BJ (cell line): ENCODE data around the gene VAV2. TPM values are rescaled to one million over a fixed set of nuclear protein-coding genes. Genes with fewer than 3 reads are reported as not detected.

Experiments
- CTCF ChIA-PET: fragments of 350-600 bp; formaldehyde crosslinking; extraction: SDS; loops from one replicate; lab custom pipeline; 2021; ENCODE audit warnings: antibody characterized with exemption, inconsistent platforms; lab: Yijun Ruan, JAX
- POLR2A ChIA-PET: fragments of 300-600 bp; sonication (Branson Sonifier 250); formaldehyde crosslinking; extraction: SDS; loops from one replicate; lab custom pipeline; 2021; ENCODE audit warnings: antibody characterized with exemption; lab: Charles Lee
- DNase-seq: peaks from one replicate; pipeline ENCODE4 v3.0.0-alpha.2; 2011; ENCODE audit warnings: low read depth
- H3K27me3 ChIP-seq: 2 replicates; pipeline ENCODE4 v1.6.0; 2011; ENCODE audit warnings: low read length; ENCODE audit not compliant: control insufficient read depth, insufficient read depth
- H3K36me3 ChIP-seq: 2 replicates; pipeline ENCODE4 v1.5.1; 2011; ENCODE audit warnings: low read length; ENCODE audit not compliant: control insufficient read depth, insufficient read depth
- H3K4me3 ChIP-seq: 2 replicates; pipeline ENCODE4 v1.5.1; 2011; ENCODE audit warnings: low read depth, mild to moderate bottlenecking, control low read depth, low read length
- polyA plus RNA-seq: library from polyadenylated mRNA; depleted of rRNA; stranded (reverse); fragments of >200 nt; gene quantifications from 2 replicates; pipeline ENCODE4 v1.2.3, GENCODE V29; 2011
- TF ChIP-seq, protein P1 (sequence below): IDR thresholded peaks from 2 replicates; pipeline ENCODE4 v1.5.1; 2011; ENCODE audit warnings: low read depth, mild to moderate bottlenecking, control low read depth, inconsistent platforms, low read length, moderate library complexity; ENCODE audit not compliant: insufficient read depth

VAV2 gene
- polyA plus RNA-seq, 1 experiment, result 9.9 TPM

DNA sequence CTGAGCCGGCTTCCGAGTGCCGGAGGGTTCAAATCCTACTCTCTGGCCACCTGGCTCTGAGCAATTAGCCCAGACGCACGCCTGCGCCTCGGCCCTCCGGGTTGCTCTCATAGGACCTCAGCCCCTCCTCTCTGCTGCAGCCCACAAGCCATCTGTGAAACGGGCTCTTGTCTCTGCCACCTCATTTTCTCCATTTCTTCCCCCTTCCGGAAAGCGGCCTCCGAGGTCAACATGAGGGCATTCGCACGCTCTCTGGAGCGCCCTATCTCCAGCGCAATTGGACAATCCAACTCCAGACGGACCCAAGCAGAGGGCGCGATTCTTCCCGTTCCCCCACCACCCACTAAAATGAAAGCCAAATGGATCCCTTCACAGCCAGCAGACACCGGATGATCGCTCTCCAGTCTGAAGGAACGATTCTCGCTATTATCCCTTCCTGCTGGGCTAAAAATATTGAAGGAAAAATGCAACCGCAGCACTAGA is 41.5 kb downstream of the VAV2 start:
- ChIA-PET CTCF (interaction anchor here (2.8 kb wide), 1 partner anchor 43 kb away, joined by 8 read pairs; no protein-coding TSS in a partner anchor), POLR2A (no interaction called here)
- DNase-seq, result no peak
- H3K4me3 ChIP-seq, result no peak overlapping the region
- peaks cover 3% of the 10 kb centered on the region; the same call in 1 of the 2 replicates for H3K36me3 ChIP-seq
- H3K27me3 ChIP-seq, result no peaks in the 10 kb centered on the region
- TF ChIP-seq, protein P1, sequence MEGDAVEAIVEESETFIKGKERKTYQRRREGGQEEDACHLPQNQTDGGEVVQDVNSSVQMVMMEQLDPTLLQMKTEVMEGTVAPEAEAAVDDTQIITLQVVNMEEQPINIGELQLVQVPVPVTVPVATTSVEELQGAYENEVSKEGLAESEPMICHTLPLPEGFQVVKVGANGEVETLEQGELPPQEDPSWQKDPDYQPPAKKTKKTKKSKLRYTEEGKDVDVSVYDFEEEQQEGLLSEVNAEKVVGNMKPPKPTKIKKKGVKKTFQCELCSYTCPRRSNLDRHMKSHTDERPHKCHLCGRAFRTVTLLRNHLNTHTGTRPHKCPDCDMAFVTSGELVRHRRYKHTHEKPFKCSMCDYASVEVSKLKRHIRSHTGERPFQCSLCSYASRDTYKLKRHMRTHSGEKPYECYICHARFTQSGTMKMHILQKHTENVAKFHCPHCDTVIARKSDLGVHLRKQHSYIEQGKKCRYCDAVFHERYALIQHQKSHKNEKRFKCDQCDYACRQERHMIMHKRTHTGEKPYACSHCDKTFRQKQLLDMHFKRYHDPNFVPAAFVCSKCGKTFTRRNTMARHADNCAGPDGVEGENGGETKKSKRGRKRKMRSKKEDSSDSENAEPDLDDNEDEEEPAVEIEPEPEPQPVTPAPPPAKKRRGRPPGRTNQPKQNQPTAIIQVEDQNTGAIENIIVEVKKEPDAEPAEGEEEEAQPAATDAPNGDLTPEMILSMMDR, result no peak

DNA sequence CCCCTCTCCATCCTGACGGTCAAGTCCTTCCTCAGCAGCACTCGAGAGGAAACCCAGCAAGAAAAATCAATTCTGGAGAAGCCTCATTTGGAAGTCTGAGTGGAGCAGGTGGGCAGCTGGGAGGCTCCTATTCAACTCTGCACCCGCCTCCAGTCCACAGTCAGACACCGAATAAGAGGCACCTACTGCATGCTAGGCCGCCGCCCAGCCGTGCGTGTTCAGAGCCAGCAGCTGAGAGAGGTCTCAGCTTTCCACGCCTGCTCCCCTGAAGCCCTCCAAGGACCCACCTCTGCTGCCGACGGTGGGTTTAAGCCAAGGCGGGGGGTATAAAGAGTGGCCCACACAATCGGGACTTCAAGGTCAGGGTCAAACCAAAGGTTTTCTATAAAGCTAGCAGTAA is 41.9 kb downstream of the VAV2 start:
- Histone ChIP-seq H3K36me3 (peaks cover 3% of the 10 kb centered on the region; the same call in 1 of the 2 replicates), H3K4me3 (no peak overlapping the region), H3K27me3 (no peaks in the 10 kb centered on the region)
- POLR2A ChIA-PET, result no interaction called here
- TF ChIP-seq, protein P1, result no peak
- no peak for DNase-seq
- CTCF ChIA-PET, result interaction anchor here (2.8 kb wide), 1 partner anchor 43 kb away, joined by 8 read pairs; no protein-coding TSS in a partner anchor

- peaks cover 3% of the 10 kb centered on the region; the same call in 1 of the 2 replicates for H3K36me3 ChIP-seq
- TF ChIP-seq, protein P1, result no peak
- POLR2A ChIA-PET, result no interaction called here
These were observed 42.5 kb downstream of the VAV2 start for GRCh38 chr9:133949486-133950061.

GRCh38 chr9:133948561-133949485 is 43.3 kb downstream of the VAV2 start:
- POLR2A ChIA-PET, result no interaction called here
- CTCF ChIA-PET, result interaction anchor here (2.8 kb wide), 1 partner anchor 45 kb away, joined by 8 read pairs; no protein-coding TSS in a partner anchor
- DNase-seq, result no peak
- Histone ChIP-seq H3K27me3 (no peaks in the 10 kb centered on the region), H3K36me3 (peaks cover 3% of the 10 kb centered on the region; the same call in 1 of the 2 replicates), H3K4me3 (no peak overlapping the region)
- TF ChIP-seq, protein P1, result no peak

More at GRCh38 chr9:133949486-133950061, 42.5 kb downstream of the VAV2 start:
- Histone ChIP-seq H3K4me3 (no peak overlapping the region), H3K27me3 (no peaks in the 10 kb centered on the region)
- CTCF ChIA-PET, result interaction anchor here (2.8 kb wide), 1 partner anchor 44 kb away, joined by 8 read pairs; no protein-coding TSS in a partner anchor
- no peak for DNase-seq

GRCh38 chr9:133948131-133948530 is 44.0 kb downstream of the VAV2 start:
- TF ChIP-seq, protein P1, result no peak
- no peaks in the 10 kb centered on the region for H3K27me3 ChIP-seq
- CTCF ChIA-PET, result no interaction called here
- H3K4me3 ChIP-seq, result no peak overlapping the region
- peaks cover 3% of the 10 kb centered on the region; the same call in 1 of the 2 replicates for H3K36me3 ChIP-seq
- POLR2A ChIA-PET, result no interaction called here
- no peak for DNase-seq
